Measurements from ENCODE around the gene SLCO1A2.

SLCO1A2 gene

GRCh38 chr12:21324551-21324950, 10.2 kb downstream of the SLCO1A2 start:
- no peak for DNase-seq (ENCODE audit: low spot score)

- no peak for DNase-seq (ENCODE audit: low spot score)
These were observed 11.0 kb downstream of the SLCO1A2 start for GRCh38 chr12:21323736-21324135.

DNA sequence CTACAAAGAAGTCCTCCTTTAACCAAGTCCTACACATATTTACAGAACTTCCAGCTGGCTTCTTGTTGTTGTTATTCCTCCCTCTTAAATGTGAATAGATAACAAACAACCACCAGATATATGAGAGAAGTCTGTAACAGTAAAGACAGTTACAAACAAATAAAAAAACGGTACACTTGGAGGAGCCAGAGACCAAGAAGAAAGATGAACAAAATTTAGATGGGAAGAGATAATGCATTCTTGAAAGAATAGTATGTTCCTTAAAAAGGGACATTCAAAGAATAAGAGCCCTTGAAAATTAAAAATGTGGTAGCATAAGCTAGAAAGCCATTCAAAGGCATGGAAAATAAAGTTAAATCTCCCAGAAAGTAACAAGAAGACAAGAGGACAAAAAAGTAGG, 25.9 kb downstream of the SLCO1A2 start:
- DNase-seq (ENCODE audit: low spot score) = no peak

DNA sequence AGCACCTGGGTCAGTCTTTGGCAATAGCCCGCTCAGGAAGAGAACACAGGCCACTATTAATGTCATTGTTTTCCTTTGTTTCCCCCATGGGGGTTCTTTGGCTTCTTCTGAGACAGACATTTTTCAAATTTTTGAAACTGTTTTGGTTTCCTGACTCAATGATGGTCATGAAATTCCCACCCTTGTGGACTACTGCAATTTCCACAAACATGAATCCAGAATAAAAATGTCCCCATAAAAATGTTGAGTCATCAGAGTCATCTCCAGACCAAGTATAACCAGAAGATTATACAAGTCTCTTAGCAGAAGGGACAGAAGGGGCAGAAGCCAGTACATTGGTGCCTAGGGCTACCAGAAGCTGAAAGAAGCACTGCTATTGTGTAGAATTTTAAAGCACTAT, 29.1 kb downstream of the SLCO1A2 start:
- no peak for DNase-seq (ENCODE audit: low spot score)

DNA sequence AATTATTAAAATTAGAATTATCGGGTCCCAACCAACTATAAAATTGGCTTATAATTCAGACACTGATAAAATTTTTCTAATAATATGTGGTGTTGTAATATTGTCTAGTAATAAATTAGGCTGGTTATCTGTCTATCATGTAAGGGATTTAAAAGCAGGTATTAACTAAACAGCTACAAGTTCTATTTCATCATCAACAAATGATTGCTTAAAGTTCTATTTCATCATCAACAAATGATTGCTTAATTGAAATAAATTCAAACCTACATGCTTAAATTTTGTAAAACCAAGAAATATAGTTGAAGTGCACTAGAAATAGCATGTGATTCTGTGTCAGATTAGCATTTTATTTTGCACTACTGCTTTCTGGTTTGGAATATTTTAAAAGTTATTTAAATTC, 34.1 kb downstream of the SLCO1A2 start:
- DNase-seq (ENCODE audit: low spot score) = no peak

DNA sequence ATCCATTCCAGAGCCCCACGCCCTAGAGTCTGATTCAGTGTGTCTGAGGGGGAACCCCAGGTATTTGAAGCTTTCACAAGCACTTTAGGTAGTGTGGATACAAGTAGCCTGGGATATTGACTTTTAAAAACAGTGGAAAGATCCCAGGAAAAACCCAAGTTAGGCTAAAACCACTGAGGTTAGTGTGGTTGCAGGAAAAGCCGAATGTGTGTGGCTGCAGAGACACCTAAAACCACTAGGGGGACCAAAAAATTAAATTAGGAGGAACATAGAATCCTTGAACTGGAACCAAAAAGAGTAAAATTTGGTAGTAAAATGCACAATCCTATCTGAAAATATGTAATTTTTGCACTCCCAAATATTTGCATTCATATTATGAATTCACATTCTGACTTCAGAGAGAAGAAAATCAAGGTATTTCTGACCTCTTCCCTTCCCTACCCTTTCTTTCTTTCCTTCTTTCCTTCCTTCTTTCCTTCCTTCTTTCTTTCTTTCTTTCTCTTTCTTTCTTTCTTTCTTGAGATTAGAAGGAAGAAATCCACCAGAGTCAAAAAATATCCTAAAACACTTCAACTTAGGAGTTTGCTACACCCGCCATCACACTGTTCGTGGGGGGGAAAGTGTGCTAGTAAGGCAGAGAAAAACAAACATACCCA, 37.8 kb downstream of the SLCO1A2 start:
- DNase-seq (ENCODE audit: low spot score) = no peak

DNA sequence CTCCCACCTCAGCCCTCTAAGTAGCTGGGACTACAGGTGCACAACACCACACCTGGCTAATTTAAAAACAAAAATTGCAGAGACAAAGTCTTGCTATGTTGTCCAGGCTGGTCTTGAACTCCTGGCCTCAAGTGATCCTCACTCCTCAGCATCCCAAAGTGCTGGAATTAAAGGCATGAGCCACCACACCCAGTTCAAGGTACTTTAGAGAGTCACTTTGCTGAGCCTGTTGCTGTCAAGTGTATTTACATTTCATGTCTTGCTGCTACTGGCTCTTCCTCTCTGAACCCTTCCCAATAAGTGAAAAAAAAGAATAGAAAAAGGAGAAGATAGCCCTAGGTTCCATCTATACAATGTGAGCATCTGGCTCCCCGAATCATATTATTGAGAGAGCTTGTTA, 38.4 kb downstream of the SLCO1A2 start:
- no peak for DNase-seq (ENCODE audit: low spot score)

GRCh38 chr12:21294176-21294575, 40.5 kb downstream of the SLCO1A2 start:
- DNase-seq (ENCODE audit: low spot score) = no peak

- no peak for DNase-seq (ENCODE audit: low spot score)
These were observed 42.6 kb downstream of the SLCO1A2 start for GRCh38 chr12:21292111-21292510.

GRCh38 chr12:21289698-21290097, 45.0 kb downstream of the SLCO1A2 start:
- no peak for DNase-seq (ENCODE audit: low spot score)

GRCh38 chr12:21276826-21277225, 57.9 kb downstream of the SLCO1A2 start:
- no peak for DNase-seq (ENCODE audit: low spot score)

DNA sequence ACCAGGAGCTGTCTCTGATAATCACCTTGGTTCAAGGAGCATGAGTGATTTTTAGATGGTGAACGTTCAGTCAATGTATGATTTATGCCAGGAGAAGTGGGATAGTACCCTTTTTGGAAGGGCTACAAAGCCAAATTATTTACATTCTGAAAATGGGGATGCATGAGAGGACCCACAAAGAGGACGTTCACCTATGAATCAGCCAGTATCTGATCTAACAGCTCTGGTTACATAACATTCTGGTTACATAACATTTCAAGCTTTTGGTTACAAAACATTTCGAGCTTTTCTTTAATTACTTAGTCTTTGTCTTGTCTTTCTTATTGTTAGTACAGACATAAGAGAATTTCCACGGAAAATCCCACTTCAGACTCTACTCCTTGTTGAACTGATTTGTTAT, 68.8 kb downstream of the SLCO1A2 start:
- DNase-seq (ENCODE audit: low spot score) = no peak

GRCh38 chr12:21264232-21264631, 70.5 kb downstream of the SLCO1A2 start:
- DNase-seq (ENCODE audit: low spot score) = no peak

DNA sequence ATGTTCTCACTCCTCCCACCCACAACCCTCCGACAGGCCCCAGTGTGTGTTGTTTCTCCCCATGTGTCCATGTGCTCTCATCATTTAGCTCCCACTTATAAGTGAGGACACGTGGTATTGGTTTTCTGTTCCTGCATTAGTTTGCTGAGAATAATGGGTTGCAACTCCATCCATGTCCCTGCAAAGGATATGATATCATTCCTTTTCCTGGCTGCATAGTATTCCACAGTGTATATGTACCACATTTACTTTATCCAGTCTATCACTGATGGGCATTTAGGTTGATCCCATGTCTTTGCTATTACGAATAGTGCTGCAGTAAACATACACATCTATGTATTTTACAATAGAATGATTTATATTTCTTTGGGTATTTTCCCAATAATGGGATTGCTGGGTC, 77.5 kb downstream of the SLCO1A2 start:
- DNase-seq (ENCODE audit: low spot score) = no peak

GRCh38 chr12:21252070-21252469, 82.6 kb downstream of the SLCO1A2 start:
- DNase-seq (ENCODE audit: low spot score) = no peak

DNA sequence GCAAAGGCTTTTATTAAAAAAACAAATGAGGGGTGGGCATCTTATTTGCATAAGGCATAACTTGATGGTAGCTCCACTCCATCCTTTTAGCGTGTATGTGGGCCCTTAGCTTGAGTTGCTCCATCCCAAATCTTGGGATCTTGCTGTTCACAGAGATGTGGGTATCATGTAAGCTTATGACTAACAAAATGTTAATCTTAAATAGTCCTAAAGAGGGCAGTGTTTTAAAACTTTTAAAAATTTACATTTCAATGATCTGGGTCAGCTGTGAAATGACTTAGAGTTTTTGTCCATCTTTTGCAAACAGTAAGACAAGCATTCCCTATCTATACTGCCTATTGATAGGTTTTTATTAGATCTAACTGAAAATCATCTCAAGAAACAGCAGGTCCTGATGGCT, 86.0 kb downstream of the SLCO1A2 start:
- peak; percentile 42 for DNase-seq (ENCODE audit: low spot score)

DNA sequence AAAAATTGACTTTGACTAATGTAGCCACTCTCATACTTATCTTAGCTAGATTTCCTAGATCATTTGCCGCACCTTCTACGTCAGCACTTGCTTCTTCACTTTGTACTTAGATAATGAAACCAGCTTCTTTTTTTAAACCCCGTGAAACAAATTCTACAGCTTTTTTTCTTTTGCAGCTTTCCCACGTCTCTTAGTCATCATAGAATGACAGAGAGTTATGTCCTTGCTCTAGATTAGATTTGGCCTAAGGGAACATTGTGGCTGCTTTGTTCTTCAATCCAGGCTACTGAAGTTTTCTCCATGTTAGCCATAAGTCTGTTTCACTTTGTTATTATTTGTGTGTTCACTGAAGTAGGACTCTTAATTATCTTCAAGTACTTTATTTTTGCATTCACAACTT, 94.9 kb downstream of the SLCO1A2 start:
- no peak for DNase-seq (ENCODE audit: low spot score)

DNA sequence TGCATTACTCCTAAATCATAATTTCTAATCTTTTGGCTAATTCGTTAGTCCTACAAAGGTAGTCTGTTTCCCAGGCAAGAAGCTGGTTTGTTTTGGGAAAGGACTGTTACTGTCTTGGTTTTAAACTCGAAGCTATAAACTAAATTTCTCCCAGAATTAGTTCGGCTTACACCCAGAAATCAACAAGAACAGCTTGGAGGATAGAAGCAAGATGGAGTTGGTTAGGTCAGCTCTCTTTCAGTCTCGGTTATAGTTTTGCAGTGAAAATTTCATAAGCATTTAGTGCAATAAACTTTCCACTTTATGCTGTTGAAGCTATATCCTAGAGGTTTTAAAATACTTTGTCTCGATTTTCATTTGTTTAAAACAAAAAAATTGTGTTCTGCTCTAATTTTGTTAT, 100.3 kb downstream of the SLCO1A2 start:
- no peak for DNase-seq (ENCODE audit: low spot score)

DNA sequence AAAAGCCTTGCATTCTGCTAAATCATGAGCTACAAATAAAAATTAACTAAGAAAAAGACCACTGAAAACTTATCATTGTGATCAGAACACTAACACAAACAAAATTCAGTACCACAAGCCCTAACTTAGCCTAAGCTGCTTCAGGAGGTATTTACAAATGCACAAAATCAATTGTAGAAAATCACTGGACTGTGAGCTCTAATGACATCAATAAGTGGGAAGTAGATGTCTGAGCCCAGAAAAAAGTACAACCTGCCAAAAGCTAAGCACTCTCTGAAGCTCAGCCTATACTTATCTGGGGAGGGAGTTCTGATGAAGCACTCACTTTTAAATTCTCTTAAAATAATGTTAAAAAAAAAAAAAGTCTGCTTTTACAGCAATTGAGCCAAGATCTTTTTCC, 110.8 kb downstream of the SLCO1A2 start:
- DNase-seq (ENCODE audit: low spot score) = no peak

DNA sequence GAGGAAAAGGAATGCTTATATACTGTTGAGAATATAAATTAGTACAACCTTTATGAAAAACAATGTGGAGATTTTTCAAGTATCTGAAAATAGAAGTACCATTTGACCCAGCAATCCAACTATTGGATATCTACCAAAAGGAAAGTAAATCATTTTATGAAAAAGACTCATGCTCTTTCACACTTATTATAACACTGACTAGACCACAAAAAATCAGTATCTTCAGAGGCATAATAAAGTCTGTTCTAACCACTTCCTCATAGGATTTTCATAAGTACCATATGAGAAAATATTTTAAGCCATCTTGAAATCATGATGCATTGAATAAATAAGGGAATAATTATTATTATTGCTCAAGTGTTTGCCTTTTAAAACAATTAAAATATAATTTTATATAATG, 112.9 kb downstream of the SLCO1A2 start:
- no peak for DNase-seq (ENCODE audit: low spot score)

DNA sequence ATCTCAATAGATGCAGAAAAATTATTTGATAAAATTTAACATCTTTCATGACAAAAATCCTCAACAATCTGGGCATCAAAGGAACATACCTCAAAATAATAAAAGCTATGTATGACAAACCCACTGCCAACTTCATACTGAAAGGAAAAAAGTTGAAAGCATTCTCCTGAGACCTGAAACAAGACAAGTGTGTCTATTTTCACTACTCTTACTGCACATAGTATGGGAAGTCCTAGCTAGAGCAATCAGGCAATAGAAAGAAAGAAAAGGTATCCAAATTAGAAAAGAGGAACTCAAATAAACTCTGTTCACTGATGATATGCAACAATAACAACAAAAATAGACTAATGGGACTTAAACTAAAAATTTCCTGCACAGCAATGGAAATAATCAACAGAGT, 113.6 kb downstream of the SLCO1A2 start:
- no peak for DNase-seq (ENCODE audit: low spot score)

DNA sequence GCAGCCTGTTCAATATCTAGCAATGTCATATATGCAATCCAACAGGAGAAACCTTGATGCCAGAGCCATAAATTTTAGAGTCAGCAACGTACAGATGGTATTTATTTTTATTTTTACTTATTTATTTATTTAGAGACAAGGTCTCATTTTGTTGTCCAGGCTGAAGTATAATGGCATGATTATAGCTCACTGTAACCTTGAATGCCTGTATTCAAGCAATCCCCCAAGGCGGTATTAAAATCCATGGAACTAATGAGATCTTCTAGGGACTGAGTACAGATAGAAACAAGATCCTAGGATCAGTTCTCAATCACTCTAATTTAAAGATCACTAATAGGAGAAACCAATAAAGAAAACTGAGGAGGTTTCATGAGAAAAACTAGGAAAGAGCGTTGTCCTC, 114.5 kb downstream of the SLCO1A2 start:
- no peak for DNase-seq (ENCODE audit: low spot score)

DNA sequence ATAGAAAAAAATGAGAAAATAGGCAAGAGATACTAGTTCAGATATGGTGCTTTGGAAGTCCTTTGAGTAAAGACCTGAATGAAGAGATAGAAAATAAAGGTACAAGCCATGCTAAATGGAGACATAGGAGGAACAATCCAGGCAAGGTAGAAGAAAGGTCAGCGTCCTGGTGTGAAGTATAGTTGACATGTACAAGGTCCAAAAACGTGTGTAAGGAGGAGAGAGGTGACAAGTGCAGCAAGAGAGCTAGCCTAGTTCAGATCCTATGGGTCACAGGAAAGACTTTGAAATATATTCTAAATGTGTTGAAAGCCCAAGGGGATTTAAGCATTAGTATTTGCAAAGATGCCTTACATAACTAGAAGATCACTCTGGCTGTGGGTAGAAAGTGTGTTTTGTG, 115.5 kb downstream of the SLCO1A2 start:
- DNase-seq (ENCODE audit: low spot score) = no peak

All from SW480 (cell line).